ENCODE data around the gene MAP3K7.
"Not testable (repeated sequence)": the region's sequence is repeated elsewhere in the genome, so short reads cannot be mapped to it uniquely, and the experiment has no call there.

Gene MAP3K7

GRCh38 chr6:90575267-90575666, 11.6 kb downstream of the MAP3K7 start:
- no peak for DNase-seq

GRCh38 chr6:90574610-90575009, 12.3 kb downstream of the MAP3K7 start:
- DNase-seq: no peak

- DNase-seq: no peak
Observed at GRCh38 chr6:90573624-90574023, 13.2 kb downstream of the MAP3K7 start.

- DNase-seq: no peak
Observed at GRCh38 chr6:90572856-90573255, 14.0 kb downstream of the MAP3K7 start.

- DNase-seq: no peak
Observed at GRCh38 chr6:90569223-90569622, 17.6 kb downstream of the MAP3K7 start.

- not testable (repeated sequence) for DNase-seq
Observed at GRCh38 chr6:90567682-90568081, 19.2 kb downstream of the MAP3K7 start.

- DNase-seq: not testable (repeated sequence)
Observed at GRCh38 chr6:90562341-90562740, 24.5 kb downstream of the MAP3K7 start.

- no peak for DNase-seq
Observed at GRCh38 chr6:90559931-90560330, 26.9 kb downstream of the MAP3K7 start.

GRCh38 chr6:90557006-90557405, 29.9 kb downstream of the MAP3K7 start:
- no peak for DNase-seq

- DNase-seq: no peak
Observed at GRCh38 chr6:90547991-90548390, 38.9 kb downstream of the MAP3K7 start.

- no peak for DNase-seq
Observed at GRCh38 chr6:90547079-90547478, 39.8 kb downstream of the MAP3K7 start.

- DNase-seq: no peak
Observed at GRCh38 chr6:90545448-90545847, 41.4 kb downstream of the MAP3K7 start.

GRCh38 chr6:90544741-90545140, 42.1 kb downstream of the MAP3K7 start:
- DNase-seq: no peak

GRCh38 chr6:90544081-90544480, 42.8 kb downstream of the MAP3K7 start:
- DNase-seq: no peak

GRCh38 chr6:90541221-90541620, 45.7 kb downstream of the MAP3K7 start:
- DNase-seq: no peak

- DNase-seq: no peak
Observed at GRCh38 chr6:90538278-90539046, 48.4 kb downstream of the MAP3K7 start.

- no peak for DNase-seq
Observed at GRCh38 chr6:90537723-90538258, 49.1 kb downstream of the MAP3K7 start.

GRCh38 chr6:90537027-90537426, 49.8 kb downstream of the MAP3K7 start:
- DNase-seq: no peak

GRCh38 chr6:90536520-90536919, 50.4 kb downstream of the MAP3K7 start:
- DNase-seq: no peak

GRCh38 chr6:90534337-90535025, 52.4 kb downstream of the MAP3K7 start:
- no peak for DNase-seq

GRCh38 chr6:90533615-90534336, 53.1 kb downstream of the MAP3K7 start:
- no peak for DNase-seq

GRCh38 chr6:90530882-90531281, 56.0 kb downstream of the MAP3K7 start:
- DNase-seq: no peak

GRCh38 chr6:90525421-90525820, 61.5 kb downstream of the MAP3K7 start:
- no peak for DNase-seq
